ELF-1 (cell line): ENCODE measurements around the gene MGLL.
"Not testable (repeated sequence)": the region's sequence is repeated elsewhere in the genome, so short reads cannot be mapped to it uniquely, and the experiment has no call there.

Experiments used
- DNase-seq: peaks from one replicate; pipeline ENCODE4 v3.0.0-alpha.2; 2016; ENCODE audit warnings: low read depth, low spot score

Gene MGLL

GRCh38 chr3:127658234-127658633 is 164.1 kb downstream of the MGLL start:
- no peak for DNase-seq

GRCh38 chr3:127656906-127657305 is 165.4 kb downstream of the MGLL start:
- DNase-seq, result no peak

DNA sequence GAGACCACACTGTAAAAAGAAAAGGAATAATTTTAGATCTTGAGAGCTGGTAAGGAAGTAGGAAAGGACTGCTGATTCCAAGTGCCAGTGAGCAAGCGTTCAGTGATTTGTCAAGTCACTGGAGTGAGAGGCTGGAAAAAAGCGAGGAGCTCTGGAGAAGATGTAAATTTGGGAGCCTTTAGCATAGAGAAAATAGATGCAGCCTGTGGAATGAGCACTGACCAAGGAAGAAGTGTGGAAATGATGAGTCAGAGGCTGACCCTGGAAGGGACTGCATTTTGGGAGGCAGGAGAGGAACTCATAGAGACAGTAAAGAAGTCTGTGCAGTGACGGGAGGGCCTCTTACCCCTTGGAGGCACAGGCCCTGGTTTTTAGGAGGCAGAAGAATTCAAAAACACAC is 166.7 kb downstream of the MGLL start:
- no peak for DNase-seq

DNA sequence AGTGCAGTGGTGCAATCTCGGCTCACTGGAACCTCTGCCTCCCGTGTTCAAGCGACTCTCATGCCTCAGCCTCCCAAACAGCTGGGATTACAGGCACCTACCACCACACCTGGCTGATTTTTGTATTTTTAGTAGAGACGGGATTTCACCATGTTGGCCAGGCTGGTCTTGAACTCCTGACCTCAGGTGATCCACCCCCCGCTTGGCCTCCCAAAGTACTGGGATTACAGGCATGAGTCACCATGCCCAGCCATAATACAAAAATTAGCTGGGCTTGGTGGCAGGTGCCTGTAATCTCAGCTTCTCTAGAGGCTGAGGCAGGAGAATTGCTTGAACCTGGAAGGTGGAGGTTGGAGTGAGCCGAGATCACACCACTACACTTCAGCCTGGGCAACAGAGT is 167.3 kb downstream of the MGLL start:
- DNase-seq, result not testable (repeated sequence)

GRCh38 chr3:127654374-127654773 is 167.9 kb downstream of the MGLL start:
- DNase-seq, result no peak

- DNase-seq, result peak; percentile 92
These were observed 169.9 kb downstream of the MGLL start for GRCh38 chr3:127652246-127652995.

DNA sequence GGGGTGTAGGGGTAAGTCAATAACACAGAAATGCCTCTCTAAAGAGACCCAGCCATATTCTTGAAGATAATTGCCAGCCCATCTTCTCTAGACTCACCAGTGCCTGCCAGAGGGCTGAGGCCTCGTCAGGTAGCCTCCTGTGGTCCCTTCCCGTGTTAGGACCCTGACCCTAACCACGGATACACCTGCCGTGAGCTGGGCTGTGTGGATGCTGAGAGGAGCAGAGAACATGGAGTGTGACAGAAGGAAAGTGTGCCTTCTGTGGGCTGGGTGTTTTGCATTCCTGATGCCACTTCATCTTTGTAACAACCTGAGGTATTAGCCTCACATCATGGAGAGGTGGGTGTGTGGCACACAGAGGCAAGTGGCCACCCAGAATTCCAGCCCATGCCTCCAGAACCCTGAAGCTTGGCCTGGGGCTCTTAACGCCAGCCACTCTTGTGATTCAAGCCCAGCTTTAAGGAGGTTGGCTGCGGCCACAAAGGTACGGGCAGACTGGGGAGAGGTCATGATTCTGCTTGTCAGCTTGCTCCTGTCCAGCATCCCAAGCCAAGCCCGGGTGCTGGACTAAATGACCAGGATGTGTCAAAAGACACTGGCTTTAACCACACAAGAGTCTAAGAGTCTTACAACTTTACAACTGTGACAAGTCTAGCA is 170.7 kb downstream of the MGLL start:
- no peak for DNase-seq

- no peak for DNase-seq
These were observed 172.1 kb downstream of the MGLL start for GRCh38 chr3:127650236-127650635.

- DNase-seq, result no peak
These were observed 174.5 kb downstream of the MGLL start for GRCh38 chr3:127647845-127648204.

DNA sequence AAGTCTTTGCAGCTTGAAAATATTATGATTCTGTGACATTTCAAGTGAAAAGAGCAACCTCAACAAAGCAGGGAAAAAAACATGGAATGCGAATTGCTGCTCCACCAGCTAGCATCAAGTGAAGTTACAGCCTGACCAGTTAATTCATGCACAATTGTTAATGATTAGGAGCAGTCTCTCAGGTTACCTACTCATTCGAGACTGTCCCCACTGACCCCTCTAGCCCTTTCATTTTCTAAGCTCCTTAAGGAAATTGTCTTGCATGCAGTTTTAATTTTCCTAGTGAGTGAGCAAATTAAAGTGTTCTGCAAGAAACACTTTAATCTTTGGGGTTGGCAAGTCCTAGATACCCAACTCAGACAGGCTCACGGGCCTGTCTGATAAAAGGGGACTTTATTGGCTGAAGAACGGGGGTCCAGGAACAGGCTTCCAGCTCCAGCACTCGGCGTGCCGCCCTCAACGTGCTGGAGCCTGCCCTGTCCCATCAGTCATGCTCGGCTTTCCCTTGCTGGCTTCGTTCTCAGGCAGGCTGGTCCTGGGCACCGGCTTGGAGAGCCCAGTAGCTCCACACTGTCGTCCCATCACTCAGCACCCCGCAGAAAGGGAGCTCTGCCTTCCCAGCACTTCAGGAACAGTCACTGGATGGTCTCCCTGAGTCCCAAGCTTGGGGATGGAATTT is 175.0 kb downstream of the MGLL start:
- no peak for DNase-seq

DNA sequence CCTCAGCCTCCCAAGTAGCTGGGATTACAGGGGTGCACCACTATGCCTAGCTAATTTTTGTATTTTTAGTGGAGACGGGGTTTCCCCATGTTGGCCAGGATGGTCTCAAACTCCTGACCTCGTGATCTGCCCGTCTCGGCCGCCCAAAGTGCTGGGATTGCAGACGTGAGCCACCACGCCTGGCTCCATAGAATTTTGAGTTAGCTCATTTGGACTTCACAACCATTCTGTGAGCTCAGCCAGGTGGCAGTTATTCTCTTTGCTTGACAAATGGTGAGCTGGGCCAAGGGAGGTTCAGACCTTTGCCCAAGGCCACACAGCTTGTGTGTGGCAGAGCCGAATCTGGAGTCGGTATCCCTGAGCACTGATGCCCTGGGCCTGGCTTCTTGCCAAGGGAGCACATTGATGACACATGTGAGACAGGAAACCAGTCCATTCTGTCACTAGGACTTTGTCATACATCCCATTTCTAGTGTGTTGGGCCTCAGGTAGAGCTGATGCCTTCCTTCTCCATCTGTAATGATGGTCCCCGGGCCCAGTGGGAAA is 175.7 kb downstream of the MGLL start:
- DNase-seq, result no peak

DNA sequence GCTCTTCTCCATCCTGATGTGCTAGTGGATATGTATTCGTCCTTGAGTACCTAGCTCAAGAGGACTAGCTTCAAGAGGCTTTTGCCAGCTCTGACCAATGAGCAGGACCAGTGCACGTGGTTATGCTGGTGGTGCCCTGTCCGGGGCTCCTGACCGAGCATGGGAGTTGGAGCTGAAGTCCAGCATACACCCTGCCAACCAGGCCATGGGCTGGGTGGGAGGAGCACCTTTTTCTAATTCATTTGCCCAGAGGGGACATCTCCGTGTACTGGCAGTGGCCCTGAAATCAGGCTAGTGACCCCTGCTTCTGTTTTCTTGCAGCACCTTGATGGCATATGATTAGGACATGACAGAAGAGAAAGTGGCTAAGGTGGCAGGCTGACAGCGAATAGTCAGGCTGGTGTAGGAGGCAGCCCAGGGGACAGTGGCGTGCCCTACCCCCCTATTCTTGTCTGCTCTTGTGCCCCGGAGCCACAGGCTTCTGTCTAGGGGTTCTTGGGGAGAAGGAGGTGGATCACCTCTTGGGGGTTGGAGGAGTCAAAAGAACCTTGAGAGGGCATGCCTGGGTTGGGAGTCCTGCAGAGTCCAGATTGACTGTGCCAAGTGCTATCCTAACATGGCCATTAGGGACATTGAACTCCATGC is 176.8 kb downstream of the MGLL start:
- no peak for DNase-seq

DNA sequence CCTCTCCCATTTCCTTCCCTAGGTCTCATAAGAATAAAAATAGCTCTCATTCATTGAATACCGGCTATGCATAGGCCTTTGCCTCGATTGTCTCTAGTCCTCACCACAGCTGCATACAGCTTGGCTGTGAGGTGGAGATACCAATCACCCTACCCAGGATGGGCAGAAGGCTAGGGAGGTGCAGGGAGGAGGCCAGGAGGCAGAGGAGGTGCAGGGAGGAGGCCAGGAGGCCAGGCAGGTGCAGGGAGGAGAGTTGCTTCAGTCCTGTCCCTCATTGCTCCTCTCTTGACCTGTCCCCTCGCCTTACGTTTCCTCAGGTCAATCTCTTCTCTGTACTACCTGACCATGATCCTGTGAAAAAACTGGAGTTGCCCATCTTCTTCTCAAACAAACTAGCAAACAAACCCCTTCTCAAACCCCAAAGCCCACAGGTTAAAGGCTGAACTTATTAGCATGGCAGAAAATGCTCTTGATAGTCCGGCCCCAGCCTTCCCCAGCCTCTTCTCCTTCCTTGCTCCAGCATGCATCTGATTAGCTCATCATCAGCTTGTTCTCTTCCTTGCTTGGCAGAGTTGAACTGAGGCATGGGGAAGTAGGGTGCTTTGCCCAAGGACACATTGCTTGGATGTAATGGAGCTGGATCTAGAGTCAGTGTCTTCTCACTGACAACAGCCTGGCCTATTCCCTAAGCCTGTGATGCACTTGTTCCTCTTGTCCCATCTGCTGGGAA is 177.5 kb downstream of the MGLL start:
- no peak for DNase-seq

DNA sequence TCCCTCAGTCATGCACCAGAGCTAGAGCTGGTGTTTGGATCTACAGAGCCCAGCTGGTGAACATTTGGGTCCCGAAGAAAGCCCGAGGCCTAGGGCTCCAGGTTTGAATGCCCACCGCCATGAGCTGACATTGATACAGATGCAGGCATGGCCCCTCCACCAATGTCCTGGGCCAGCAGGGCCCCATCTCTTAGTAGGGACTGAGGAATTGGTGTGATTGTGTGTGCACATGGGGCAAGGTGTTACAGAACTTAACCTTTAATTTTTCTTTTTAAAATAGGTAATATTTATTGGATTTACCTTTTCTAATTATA is 182.3 kb downstream of the MGLL start:
- DNase-seq, result no peak

- DNase-seq, result peak; percentile 80
These were observed 182.9 kb downstream of the MGLL start for GRCh38 chr3:127639173-127640041.
